Cardiac fibroblast (primary cell): ENCODE results near the gene KRT76.

Source experiments
- DNase-seq, 2 donors: peaks; one replicate each; pipeline versions ENCODE4 v3.0.0 to v3.0.0-alpha.2; 2010; ENCODE audit warnings: low read depth in 2 of 2
- H3K4me3 ChIP-seq, 2 donors: replicated peaks in 1 of 2; 1 replicate in 1 of 2; 2 replicates in 1 of 2; pipeline ENCODE4 v1.5.1; 2011; ENCODE audit warnings: low read depth in 2 of 2, low read length in 2 of 2, mild to moderate bottlenecking in 2 of 2, moderate library complexity in 1 of 2
- TF ChIP-seq, protein P1 (sequence below): IDR thresholded peaks from one replicate; pipeline ENCODE4 v1.5.1; 2011; ENCODE audit warnings: low read depth, mild to moderate bottlenecking, low read length, inconsistent platforms

Gene KRT76

DNA sequence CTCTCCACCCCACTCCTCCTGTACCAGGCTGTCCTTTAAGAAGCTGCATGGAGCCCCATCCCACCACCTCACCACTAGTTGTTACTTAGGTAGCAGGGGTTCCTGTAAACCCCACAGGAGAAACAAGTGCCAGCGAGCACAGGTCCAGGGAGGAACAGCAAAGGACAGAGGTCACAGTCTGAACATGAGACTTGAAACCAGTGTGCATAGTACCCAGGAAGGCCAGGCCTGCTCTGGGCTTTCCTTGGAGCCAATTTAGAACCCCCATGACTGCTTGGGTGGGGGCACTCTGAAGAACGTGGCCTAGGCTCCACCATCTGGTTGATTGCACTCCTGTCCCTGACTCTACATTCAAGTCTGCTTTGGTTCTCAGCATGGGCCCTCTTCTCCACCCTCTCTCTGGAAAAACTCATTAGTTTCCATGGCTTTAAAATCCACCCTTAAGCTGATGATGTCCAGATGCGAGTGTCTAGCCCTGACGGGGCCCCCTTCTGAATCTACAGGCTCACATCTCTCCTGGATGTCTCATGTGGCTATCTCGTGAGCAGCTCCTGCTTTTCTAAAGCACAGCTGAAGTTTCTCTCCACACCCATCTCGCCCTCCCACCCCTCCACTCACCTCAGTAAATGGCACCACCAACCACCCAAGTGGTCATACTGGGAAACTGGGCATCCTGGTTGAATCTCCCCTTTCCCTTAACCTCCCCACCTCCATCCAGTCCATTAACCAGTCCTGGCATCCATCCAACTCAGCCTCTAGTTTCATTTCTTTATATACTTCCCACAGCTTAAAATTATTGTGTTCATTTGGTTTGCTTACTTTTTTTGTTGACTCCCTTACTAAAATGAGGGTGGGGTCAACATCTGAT, 10.4 kb upstream of the KRT76 start:
- no peak overlapping the region for H3K4me3 ChIP-seq
- TF ChIP-seq, protein P1, sequence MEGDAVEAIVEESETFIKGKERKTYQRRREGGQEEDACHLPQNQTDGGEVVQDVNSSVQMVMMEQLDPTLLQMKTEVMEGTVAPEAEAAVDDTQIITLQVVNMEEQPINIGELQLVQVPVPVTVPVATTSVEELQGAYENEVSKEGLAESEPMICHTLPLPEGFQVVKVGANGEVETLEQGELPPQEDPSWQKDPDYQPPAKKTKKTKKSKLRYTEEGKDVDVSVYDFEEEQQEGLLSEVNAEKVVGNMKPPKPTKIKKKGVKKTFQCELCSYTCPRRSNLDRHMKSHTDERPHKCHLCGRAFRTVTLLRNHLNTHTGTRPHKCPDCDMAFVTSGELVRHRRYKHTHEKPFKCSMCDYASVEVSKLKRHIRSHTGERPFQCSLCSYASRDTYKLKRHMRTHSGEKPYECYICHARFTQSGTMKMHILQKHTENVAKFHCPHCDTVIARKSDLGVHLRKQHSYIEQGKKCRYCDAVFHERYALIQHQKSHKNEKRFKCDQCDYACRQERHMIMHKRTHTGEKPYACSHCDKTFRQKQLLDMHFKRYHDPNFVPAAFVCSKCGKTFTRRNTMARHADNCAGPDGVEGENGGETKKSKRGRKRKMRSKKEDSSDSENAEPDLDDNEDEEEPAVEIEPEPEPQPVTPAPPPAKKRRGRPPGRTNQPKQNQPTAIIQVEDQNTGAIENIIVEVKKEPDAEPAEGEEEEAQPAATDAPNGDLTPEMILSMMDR: no peak
- DNase-seq: no peak

DNA sequence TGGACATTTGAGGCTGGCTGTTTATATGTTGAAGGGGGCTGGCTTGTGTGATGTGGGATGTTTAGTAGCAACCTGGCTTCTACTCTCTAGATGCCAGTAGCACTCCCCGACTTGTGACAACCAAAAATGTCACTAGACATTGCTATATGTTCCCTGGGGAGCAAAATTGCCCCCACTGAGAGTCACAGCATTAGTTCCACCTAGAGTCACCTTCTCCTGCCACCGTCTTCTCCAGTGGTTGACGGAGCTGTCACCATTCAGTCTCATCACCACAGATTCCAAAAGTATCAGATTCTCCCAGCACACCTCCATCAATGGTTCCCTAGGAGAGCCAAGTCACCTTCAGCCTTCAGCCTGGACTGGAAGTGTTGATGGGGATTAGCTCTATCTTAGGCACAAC, 7.8 kb upstream of the KRT76 start:
- H3K4me3 ChIP-seq: no peak overlapping the region
- TF ChIP-seq, protein P1: no peak
- no peak for DNase-seq

DNA sequence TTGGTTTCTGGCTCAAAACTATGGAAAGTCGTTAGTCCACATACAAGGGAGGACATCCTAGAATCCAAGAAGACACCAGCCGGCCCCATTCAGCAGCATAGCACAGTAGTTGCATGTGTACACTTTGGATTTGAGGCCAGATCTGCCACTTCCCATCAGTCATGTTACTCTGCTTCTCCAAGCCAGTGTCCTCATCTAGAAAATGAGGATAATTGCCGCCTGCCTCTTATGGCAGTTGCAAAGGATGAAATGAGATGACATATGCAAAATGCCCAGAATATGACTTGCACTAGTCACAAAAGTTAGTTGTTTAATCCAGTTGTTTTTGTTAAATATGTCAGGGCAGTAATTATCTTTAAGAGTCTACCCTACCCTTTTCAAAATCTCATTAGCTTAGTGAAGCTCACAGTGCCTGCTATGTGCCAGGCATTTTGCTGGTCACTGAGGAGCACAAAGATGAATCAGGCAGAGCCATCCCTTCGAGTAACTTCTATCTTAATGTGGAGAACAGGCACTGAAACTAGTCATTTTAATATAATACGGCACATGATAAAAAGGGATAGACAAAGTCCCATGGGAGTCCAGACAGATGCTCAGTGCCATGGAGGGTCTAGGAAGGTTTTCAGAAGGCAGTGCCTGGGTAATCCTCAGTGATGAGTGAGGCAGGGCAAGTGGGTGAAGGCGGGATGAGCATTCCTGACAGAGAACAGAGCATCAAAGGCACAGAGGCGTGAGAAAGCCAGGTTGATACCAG, 6.6 kb upstream of the KRT76 start:
- DNase-seq: no peak
- H3K4me3 ChIP-seq: no peak overlapping the region
- TF ChIP-seq, protein P1: no peak

DNA sequence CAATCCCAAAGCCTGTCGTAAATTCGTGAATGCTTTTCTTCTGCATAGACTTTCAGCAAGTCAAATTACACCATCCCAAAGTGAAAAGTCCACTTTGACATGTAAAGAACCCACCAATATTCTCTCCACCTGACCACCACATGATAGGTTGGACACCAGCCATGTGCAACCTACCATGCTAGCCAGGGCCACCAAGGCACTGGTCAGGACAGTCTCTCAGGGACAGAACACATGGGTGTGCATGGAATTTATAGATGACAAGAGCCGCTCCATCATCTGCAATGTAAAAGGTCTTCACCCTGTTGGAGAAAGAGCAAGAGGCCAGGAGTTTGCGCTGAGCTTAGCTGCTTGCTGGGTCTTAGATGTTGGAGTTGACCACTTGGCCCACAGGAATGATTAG, 5.4 kb upstream of the KRT76 start:
- no peak overlapping the region for H3K4me3 ChIP-seq
- DNase-seq: no peak
- TF ChIP-seq, protein P1: no peak

- H3K4me3 ChIP-seq: no peak overlapping the region
- DNase-seq: no peak
- TF ChIP-seq, protein P1: no peak
Observed at GRCh38 chr12:52781399-52782082, 4.4 kb upstream of the KRT76 start.

DNA sequence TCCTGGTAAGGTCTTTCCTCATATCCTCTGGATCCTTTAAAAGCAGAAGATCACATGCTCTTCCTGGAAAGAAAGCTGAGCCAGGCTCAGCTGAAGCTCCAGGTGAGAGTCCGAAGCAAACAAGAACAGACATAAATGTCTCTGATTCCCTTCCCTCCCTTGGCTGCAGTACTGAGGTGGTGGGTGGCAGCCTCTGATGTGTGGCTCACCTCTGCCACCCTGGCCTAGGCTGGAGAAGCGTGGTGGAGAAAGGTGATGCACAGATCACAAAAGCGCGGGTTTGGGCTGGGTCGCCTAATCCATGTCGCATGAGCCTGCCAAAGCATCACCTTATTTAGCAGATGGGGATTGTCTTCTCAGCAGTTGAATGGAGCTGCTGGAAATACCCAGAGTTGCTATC, 2.8 kb upstream of the KRT76 start:
- H3K4me3 ChIP-seq: no peak overlapping the region
- DNase-seq: no peak
- TF ChIP-seq, protein P1: no peak
